Choroid plexus epithelial cell (primary cell): ENCODE measurements around the gene TPRN.

ENCODE experiments used
- DNase-seq: peaks from one replicate; pipeline ENCODE4 v3.0.0-alpha.2; 2010; ENCODE audit warnings: low read depth
- H3K4me3 ChIP-seq: 2 replicates; pipeline ENCODE4 v1.5.1; 2011; ENCODE audit warnings: low read depth, mild to moderate bottlenecking, control low read depth, low read length, moderate library complexity
- CTCF ChIP-seq: conservative IDR thresholded peaks from 2 replicates; pipeline ENCODE4 v1.5.1; 2011; ENCODE audit warnings: low read depth, mild to moderate bottlenecking, control low read depth, inconsistent platforms, low read length, moderate library complexity

The TPRN gene

DNA sequence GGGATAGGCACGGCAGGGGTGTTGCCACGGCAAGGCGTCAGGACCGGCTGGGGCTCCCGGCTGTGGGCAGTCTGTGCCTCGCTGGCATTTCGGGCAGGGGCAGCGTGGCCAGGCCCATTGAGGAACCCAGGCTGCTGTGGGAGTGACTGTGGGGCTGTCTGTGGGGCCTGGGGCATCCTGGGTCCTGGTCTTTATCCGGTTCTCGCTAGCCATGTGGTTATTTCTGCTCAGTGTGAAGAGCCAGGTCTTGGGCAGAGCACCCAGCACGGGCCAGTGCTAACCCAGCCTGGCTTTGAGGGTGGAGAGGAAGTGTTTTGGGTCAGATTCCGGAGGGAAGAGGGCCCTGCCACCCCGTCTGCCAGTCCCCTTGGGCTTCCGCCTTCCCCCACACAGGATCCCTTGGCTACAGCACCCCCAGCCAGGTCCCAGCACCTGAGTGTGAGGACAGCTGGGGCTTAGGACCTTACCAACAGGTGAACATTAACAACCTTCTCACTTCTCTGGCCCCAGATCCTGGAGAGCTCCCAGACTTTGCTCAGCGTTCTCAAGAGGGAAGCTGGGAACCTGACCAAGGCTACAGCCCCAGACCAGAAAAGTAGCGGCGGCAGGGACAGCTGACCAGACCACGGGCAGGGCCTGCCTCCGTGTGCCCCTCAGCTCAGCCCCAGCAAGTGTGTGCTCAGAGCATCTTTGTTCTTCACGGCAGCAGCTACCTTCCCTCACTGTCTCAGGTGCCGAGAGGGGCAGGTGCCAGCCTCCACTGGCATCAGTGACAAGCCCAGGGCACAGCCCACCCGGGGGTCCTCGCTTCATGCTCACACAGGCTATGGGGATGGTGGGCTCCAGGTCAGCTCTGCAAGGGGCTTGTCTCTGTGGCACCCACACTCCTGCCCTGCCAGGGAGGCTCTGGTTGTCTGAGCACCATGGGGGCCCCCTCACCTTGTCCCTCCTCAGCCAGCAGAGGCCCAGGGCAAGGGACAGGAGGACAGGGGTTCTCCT, 10.9 kb downstream of the TPRN start:
- no peak for DNase-seq
- H3K4me3 ChIP-seq: peak overlapping the region; percentile 67
- TF ChIP-seq CTCF: no peak

- peak; percentile 59 for TF ChIP-seq CTCF
- peak; percentile 96 for DNase-seq
- peak within 1 kb of the TSS; percentile 67 for H3K4me3 ChIP-seq
These were observed 11.8 kb downstream of the TPRN start, which contains the start of the genes ANAPC2 and SSNA1 for GRCh38 chr9:137188490-137189296. TSS of gene ANAPC2 (minus strand) at chr9:137188560. CDS start at chr9:137188532, 28 bp downstream. TSS of gene SSNA1 (plus strand) at chr9:137188676. CDS start at chr9:137188727, 51 bp downstream.

DNA sequence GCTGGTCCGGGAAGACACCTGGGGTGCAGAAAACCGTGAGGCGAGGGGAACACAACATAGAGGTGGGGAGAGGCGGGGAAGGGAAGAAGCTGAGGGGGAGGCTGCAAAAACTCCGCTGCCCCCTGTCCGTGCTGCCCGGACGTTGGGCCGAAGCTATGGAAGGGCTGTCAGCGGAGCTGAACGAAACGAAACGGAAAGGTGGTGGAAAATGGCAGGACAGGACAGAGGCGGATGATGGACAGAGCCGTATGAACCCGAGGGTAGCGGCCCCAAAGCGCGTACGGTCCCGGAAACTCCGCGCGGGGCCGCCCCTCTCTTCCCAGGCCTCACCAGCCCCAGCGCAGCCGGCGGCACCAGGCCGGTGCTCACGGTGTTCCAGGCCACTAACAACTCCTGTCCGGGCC, 12.5 kb downstream of the TPRN start:
- DNase-seq: no peak
- no peak for TF ChIP-seq CTCF
- H3K4me3 ChIP-seq: peak overlapping the region; percentile 67

DNA sequence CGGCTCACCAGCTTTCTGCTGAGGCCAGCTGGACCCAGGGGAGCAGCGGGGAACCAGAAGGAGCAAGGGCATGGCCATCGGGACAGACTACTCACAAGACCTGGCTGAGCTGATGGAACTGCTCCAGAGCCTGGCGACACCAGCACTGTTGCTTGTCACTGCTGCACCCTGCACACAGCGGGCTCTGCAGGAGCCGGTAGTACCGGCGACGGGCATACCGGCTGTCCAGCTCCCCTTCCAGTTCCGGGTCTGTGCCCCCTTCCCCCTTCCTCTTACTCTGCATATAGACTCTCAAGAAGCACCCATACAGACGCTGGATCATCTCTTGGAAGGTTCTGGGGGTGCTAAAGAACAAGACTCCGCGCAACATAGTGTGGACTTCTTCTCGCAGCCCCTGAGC, 13.2 kb downstream of the TPRN start:
- no peak for DNase-seq
- H3K4me3 ChIP-seq: peak overlapping the region; percentile 67

GRCh38 chr9:137186385-137186784, 14.2 kb downstream of the TPRN start:
- TF ChIP-seq CTCF: no peak
- no peak overlapping the region for H3K4me3 ChIP-seq
- DNase-seq: no peak

More for the DNA sequence above, 13.2 kb downstream of the TPRN start:
- no peak for TF ChIP-seq CTCF

GRCh38 chr9:137185921-137186320, 14.6 kb downstream of the TPRN start:
- no peak for DNase-seq
- H3K4me3 ChIP-seq: no peak overlapping the region
- no peak for TF ChIP-seq CTCF
